SK-MEL-5 (cell line): ENCODE measurements around the gene KREMEN1. TPM values are rescaled to one million over a fixed set of nuclear protein-coding genes. Genes with fewer than 3 reads are reported as not detected.

Experiments used
- DNase-seq: peaks from one replicate; pipeline ENCODE4 v3.0.0-alpha.2; 2016; ENCODE audit warnings: low read depth, low spot score
- in situ Hi-C: cut with HindIII; loops from 2 replicates; pipeline ENCODE4 v1.10.0; 2016; ENCODE audit warnings: low sequenced_read_pairs, high pct_unique_total_duplicates, low pct_unique_long_range_greater_than_20kb
- total RNA-seq: library from RNA; depleted of rRNA; stranded (reverse); fragments of >200 nt; shearing (Covaris generic); gene quantifications from 2 replicates; pipeline ENCODE4 v1.2.3, GENCODE V29; 2014

KREMEN1 gene
- total RNA-seq, 1 experiment from 2014 or later, result 23.5 TPM

- DNase-seq, result no peak
- in situ Hi-C loops, result no loop called here
Observed at GRCh38 chr22:29151316-29151715, 78.5 kb downstream of the KREMEN1 start.

GRCh38 chr22:29152045-29152953 lies 79.5 kb downstream of the KREMEN1 start:
- DNase-seq, result no peak
- in situ Hi-C loops, result no loop called here

- in situ Hi-C loops, result no loop called here
- no peak for DNase-seq
Observed at GRCh38 chr22:29152954-29153719, 80.3 kb downstream of the KREMEN1 start.

- in situ Hi-C loops, result no loop called here
- DNase-seq, result peak; percentile 82
Observed at GRCh38 chr22:29154364-29155048, 81.7 kb downstream of the KREMEN1 start.

GRCh38 chr22:29155966-29156365 lies 83.1 kb downstream of the KREMEN1 start:
- in situ Hi-C loops, result no loop called here
- DNase-seq, result no peak

- in situ Hi-C loops, result no loop called here
- DNase-seq, result peak; percentile 39
Observed at GRCh38 chr22:29156507-29156906, 83.7 kb downstream of the KREMEN1 start.

GRCh38 chr22:29157759-29158535 lies 85.1 kb downstream of the KREMEN1 start:
- peak; percentile 24 for DNase-seq
- in situ Hi-C loops, result no loop called here

- in situ Hi-C loops, result no loop called here
- DNase-seq, result no peak
Observed at GRCh38 chr22:29158546-29158945, 85.7 kb downstream of the KREMEN1 start.

- in situ Hi-C loops, result no loop called here
- DNase-seq, result no peak
Observed at GRCh38 chr22:29163808-29164207, 91.0 kb downstream of the KREMEN1 start.

GRCh38 chr22:29165321-29166060 lies 92.7 kb downstream of the KREMEN1 start:
- in situ Hi-C loops, result no loop called here
- DNase-seq, result no peak

- in situ Hi-C loops, result no loop called here
- no peak for DNase-seq
Observed at GRCh38 chr22:29166180-29166579, 93.3 kb downstream of the KREMEN1 start.

- DNase-seq, result no peak
- in situ Hi-C loops, result no loop called here
Observed at GRCh38 chr22:29167032-29167911, 94.4 kb downstream of the KREMEN1 start.

- DNase-seq, result no peak
- in situ Hi-C loops, result no loop called here
Observed at GRCh38 chr22:29171721-29172120, 98.9 kb downstream of the KREMEN1 start.

GRCh38 chr22:29172216-29172615 lies 99.4 kb downstream of the KREMEN1 start:
- in situ Hi-C loops, result no loop called here
- DNase-seq, result no peak

GRCh38 chr22:29175312-29175835 lies 102.5 kb downstream of the KREMEN1 start:
- in situ Hi-C loops, result no loop called here
- DNase-seq, result no peak
